MCF 10A (cell line): ENCODE results near the gene IGFN1. TPM values are rescaled to one million over a fixed set of nuclear protein-coding genes. Genes with fewer than 3 reads are reported as not detected.

Source experiments
- BruUV-seq: library from RNA; stranded (reverse); fragments of 400-500 nt; replicated peaks from 2 replicates; lab custom pipeline; 2021; lab: Mats Ljungman, UMichigan
- CTCF ChIA-PET: fragments of 300-600 bp; sonication (Branson Sonifier 250); formaldehyde crosslinking; extraction: SDS; loops from one replicate; lab custom pipeline; 2021; ENCODE audit warnings: antibody characterized with exemption, inconsistent platforms; lab: Yijun Ruan, JAX
- POLR2A ChIA-PET: fragments of 300-600, 350-650 bp; sonication (Branson Sonifier 250); formaldehyde crosslinking; extraction: SDS; loops from one replicate; lab custom pipeline; 2020; ENCODE audit warnings: antibody characterized with exemption, inconsistent platforms; lab: Yijun Ruan, JAX
- DNase-seq: peaks from one replicate; pipeline ENCODE4 v3.0.0-alpha.2; 2018; ENCODE audit not compliant: unreplicated experiment
- H3K27ac Mint-ChIP-seq: one replicate; pipeline ENCODE4 v1.8.0; 2022; ENCODE audit warnings: mild to moderate bottlenecking, low read depth, mixed read lengths; ENCODE audit not compliant: unreplicated experiment
- H3K27me3 Mint-ChIP-seq: one replicate; pipeline ENCODE4 v1.8.0; 2022; ENCODE audit warnings: mixed read lengths; ENCODE audit not compliant: insufficient read depth, unreplicated experiment
- H3K36me3 Mint-ChIP-seq: one replicate; pipeline ENCODE4 v1.8.0; 2022; ENCODE audit warnings: mild to moderate bottlenecking, moderate library complexity, mixed read lengths; ENCODE audit not compliant: insufficient read depth, unreplicated experiment
- H3K4me1 Mint-ChIP-seq: one replicate; pipeline ENCODE4 v1.8.0; 2022; ENCODE audit warnings: mixed read lengths; ENCODE audit not compliant: insufficient read depth, unreplicated experiment
- H3K4me3 Mint-ChIP-seq: one replicate; pipeline ENCODE4 v1.8.0; 2022; ENCODE audit warnings: mild to moderate bottlenecking, moderate library complexity, mixed read lengths; ENCODE audit not compliant: unreplicated experiment
- H3K9me3 Mint-ChIP-seq: one replicate; pipeline ENCODE4 v1.8.0; 2022; ENCODE audit warnings: mixed read lengths; ENCODE audit not compliant: unreplicated experiment
- intact Hi-C: fragments of 100-400 bp; cut with micrococcal nuclease; formaldehyde crosslinking; loops from 2 replicates; pipeline ENCODE4 v1.14.1; 2022
- total RNA-seq: library from RNA; stranded (reverse); gene quantifications from 2 replicates; pipeline ENCODE4 v1.2.3, GENCODE V29; 2022
- TF ChIP-seq, protein P1 (sequence below): fragments of 200-600 bp; IDR thresholded peaks from one replicate; pipeline ENCODE4 v1.8.0; 2022; ENCODE audit warnings: antibody characterized with exemption, mild to moderate bottlenecking; ENCODE audit not compliant: unreplicated experiment

IGFN1 gene
- total RNA-seq, 1 experiment from 2014 or later, result 0.26 TPM

DNA sequence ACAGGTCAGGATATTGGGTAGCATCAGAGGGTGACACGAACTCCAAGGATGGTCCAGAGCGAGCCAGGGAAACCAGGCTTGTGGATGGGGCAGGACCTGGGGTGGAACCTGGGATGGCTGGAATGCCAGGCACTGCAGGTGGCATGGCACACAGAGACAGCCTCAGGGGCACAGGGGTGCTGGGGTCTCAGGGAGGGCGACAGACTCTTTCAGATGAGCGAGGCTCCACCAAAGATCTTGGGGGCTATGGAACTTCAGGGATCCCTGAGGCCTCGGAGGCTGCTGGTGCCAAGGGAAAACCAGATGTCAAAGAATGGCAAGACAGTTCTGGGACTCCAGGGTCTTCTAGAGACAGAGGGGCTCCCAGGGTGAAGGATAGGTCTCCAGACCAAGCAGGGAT, 21.4 kb downstream of the IGFN1 start:
- Mint-ChIP-seq H3K27me3 (peaks cover 48% of the 10 kb centered on the region), H3K4me1 (no peaks in the 10 kb centered on the region), H3K27ac (no peak overlapping the region), H3K4me3 (no peak overlapping the region), H3K9me3 (no peaks in the 10 kb centered on the region), H3K36me3 (peaks cover 6% of the 10 kb centered on the region)
- ChIA-PET CTCF (interaction anchor here (0.6 kb wide), 1 partner anchor 9 kb away, joined by 3 read pairs; no protein-coding TSS in a partner anchor), POLR2A (no interaction called here)
- no peak for DNase-seq
- no TSS peak for BruUV-seq
- TF ChIP-seq, protein P1, sequence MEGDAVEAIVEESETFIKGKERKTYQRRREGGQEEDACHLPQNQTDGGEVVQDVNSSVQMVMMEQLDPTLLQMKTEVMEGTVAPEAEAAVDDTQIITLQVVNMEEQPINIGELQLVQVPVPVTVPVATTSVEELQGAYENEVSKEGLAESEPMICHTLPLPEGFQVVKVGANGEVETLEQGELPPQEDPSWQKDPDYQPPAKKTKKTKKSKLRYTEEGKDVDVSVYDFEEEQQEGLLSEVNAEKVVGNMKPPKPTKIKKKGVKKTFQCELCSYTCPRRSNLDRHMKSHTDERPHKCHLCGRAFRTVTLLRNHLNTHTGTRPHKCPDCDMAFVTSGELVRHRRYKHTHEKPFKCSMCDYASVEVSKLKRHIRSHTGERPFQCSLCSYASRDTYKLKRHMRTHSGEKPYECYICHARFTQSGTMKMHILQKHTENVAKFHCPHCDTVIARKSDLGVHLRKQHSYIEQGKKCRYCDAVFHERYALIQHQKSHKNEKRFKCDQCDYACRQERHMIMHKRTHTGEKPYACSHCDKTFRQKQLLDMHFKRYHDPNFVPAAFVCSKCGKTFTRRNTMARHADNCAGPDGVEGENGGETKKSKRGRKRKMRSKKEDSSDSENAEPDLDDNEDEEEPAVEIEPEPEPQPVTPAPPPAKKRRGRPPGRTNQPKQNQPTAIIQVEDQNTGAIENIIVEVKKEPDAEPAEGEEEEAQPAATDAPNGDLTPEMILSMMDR, result no peak
- intact Hi-C loops, result no loop called here

DNA sequence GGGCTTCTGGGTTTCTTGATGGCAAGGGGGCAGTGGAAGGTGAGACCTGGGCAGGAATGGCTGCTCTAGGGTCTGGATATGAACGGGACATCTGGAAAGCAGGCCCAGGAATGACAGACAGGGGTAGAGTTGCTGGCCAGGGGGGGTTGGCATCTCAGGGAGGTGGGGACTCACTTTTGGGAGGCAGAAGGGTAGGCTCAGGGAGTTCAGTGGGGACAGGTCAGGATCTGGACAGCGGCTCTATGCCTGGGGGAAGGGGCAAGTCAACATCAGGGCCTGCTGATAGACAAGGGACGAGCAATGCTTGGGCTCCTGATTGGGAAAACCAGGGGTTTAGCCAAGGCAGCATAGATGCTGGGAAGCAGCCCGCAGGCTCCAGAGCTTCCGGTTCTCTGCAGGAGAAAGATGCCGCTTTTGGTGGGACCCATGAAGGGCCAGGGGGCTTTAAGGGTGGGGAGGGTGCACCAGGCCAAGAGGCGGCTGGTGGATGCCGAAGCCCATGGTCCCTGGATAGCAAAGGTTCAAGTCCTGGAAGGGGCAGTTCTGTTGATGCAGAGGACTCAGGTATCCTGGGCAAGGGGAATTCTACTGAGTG, 21.9 kb downstream of the IGFN1 start:
- Mint-ChIP-seq H3K4me1 (no peaks in the 10 kb centered on the region), H3K27me3 (peaks cover 47% of the 10 kb centered on the region), H3K9me3 (no peaks in the 10 kb centered on the region), H3K4me3 (no peak overlapping the region), H3K36me3 (peaks cover 6% of the 10 kb centered on the region), H3K27ac (no peak overlapping the region)
- intact Hi-C loops, result no loop called here
- TF ChIP-seq, protein P1, result no peak
- ChIA-PET CTCF (interaction anchor here (0.7 kb wide), 2 partner anchors 10 to 101 kb away, joined by 3 to 4 read pairs; no protein-coding TSS in a partner anchor), POLR2A (no interaction called here)
- no TSS peak for BruUV-seq
- DNase-seq, result no peak

DNA sequence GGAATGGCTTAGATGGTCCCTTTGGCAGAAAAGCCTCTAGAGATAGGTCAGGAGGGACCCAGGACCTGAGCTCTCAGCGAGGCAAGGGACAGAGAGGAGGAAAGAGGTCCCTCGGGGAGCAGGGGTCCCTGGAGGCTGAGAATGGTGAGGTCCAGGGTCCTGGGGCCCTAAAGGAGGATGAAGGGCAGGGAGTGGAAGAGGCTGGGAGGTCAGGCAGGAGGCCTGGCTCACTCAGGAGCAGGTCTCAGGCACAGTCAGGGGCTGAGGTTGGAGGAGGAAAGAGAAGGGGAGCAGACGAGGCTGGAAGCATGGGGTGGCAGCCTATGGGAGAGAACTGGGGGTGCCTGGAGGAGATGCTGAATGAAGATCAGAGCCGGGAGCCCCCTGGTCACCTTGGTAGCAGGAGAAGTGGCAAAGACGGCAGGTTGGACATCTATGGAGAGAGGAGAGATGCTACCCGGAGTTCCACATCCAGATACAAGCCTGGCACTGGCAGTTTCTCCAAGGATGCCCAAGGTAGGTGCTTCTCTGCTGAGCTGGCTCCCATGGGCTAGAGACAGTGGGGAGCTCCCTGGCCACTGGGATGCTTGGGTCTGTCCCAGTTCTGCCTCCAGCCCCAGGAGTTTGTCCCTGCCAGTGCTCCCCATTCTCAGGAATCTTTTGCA, 22.6 kb downstream of the IGFN1 start:
- POLR2A ChIA-PET, result no interaction called here
- H3K9me3 Mint-ChIP-seq, result no peaks in the 10 kb centered on the region
- DNase-seq, result no peak
- intact Hi-C loops, result no loop called here
- H3K4me3 Mint-ChIP-seq, result no peak overlapping the region
- H3K4me1 Mint-ChIP-seq, result no peaks in the 10 kb centered on the region
- TF ChIP-seq, protein P1, result no peak
- BruUV-seq, result no TSS peak
- H3K27ac Mint-ChIP-seq, result no peak overlapping the region
- peaks cover 6% of the 10 kb centered on the region for H3K36me3 Mint-ChIP-seq
- H3K27me3 Mint-ChIP-seq, result peaks cover 47% of the 10 kb centered on the region
- CTCF ChIA-PET, result interaction anchor here (0.7 kb wide), 2 partner anchors 9 to 100 kb away, joined by 3 to 4 read pairs; no protein-coding TSS in a partner anchor

- intact Hi-C loops, result no loop called here
- TF ChIP-seq, protein P1, result no peak
- BruUV-seq, result no TSS peak
- Mint-ChIP-seq H3K9me3 (no peaks in the 10 kb centered on the region), H3K27ac (no peak overlapping the region), H3K4me1 (no peaks in the 10 kb centered on the region), H3K36me3 (peaks cover 6% of the 10 kb centered on the region), H3K4me3 (no peak overlapping the region), H3K27me3 (peaks cover 45% of the 10 kb centered on the region)
- ChIA-PET POLR2A (no interaction called here), CTCF (interaction anchor here (0.9 to 1.4 kb wide), 2 partner anchors 9 to 133 kb away, joined by 3 to 5 read pairs; no protein-coding TSS in a partner anchor)
- DNase-seq, result no peak
Observed at GRCh38 chr1:201213926-201214325, 23.3 kb downstream of the IGFN1 start.
